Breast epithelium (tissue), 4 donors: ENCODE data around the gene CDK5RAP2. TPM values are rescaled to one million over a fixed set of nuclear protein-coding genes. Genes with fewer than 3 reads are reported as not detected.

Experiments
- DNase-seq, 2 donors: peaks; one replicate each; pipeline ENCODE4 v3.0.0-alpha.2; 2019; ENCODE audit warnings: low spot score in 2 of 2
- H3K27ac ChIP-seq, 2 donors: fragments of 200-600 bp; sonication (generic) in 1 of 2; one replicate each; pipeline ENCODE4 v1.5.1; 2016 to 2019; ENCODE audit warnings: mild to moderate bottlenecking in 1 of 2
- H3K27me3 ChIP-seq, 2 donors: fragments of 200-600 bp; sonication (generic) in 1 of 2; one replicate each; pipeline versions ENCODE4 v1.5.1 to v1.6.0; 2017 to 2019; ENCODE audit warnings: control low read depth in 1 of 2, mild to moderate bottlenecking in 1 of 2
- H3K36me3 ChIP-seq: fragments of 200-600 bp; one replicate; pipeline ENCODE4 v1.5.1; 2019
- H3K4me1 ChIP-seq, 2 donors: fragments of 200-600 bp; sonication (generic); one replicate each; pipeline ENCODE4 v1.5.1; 2016 to 2019; ENCODE audit warnings: control low read depth in 1 of 2
- H3K4me3 ChIP-seq, 3 donors: fragments of 200-600 bp; sonication (generic); 1 replicate in 2 of 3; 2 replicates in 1 of 3; pipeline ENCODE4 v1.5.1; 2016 to 2019; ENCODE audit warnings: mild to moderate bottlenecking in 3 of 3, moderate library complexity in 2 of 3
- H3K9me3 ChIP-seq, 2 donors: fragments of 200-600 bp; sonication (generic) in 1 of 2; one replicate each; pipeline ENCODE4 v1.5.1; 2016 to 2019; ENCODE audit warnings: control low read depth in 1 of 2
- POLR2A ChIP-seq: fragments of 450-650 bp; IDR thresholded peaks from one replicate; pipeline ENCODE4 v1.6.1; 2016; ENCODE audit warnings: antibody characterized with exemption, mild to moderate bottlenecking, moderate library complexity
- POLR2AphosphoS5 ChIP-seq, 3 donors: sonication (generic); formaldehyde crosslinking; IDR thresholded peaks; one replicate each; pipeline ENCODE4 v1.6.1; 2017; ENCODE audit warnings: antibody characterized with exemption in 3 of 3
- intact Hi-C: fragments of 100-400 bp; cut with DNase I; formaldehyde crosslinking; loops from one replicate; pipeline ENCODE4 v1.15.1; 2023; ENCODE audit warnings: low total_unique reads
- total RNA-seq, 3 donors: library from RNA; depleted of rRNA; stranded (reverse); fragments of >200 nt; gene quantifications; one replicate each; pipeline ENCODE4 v1.1.0, GENCODE V29; 2016
- TF ChIP-seq, protein P1 (sequence below), 3 donors: fragments of 450-650 bp; IDR thresholded peaks; one replicate each; pipeline ENCODE4 v1.5.1; 2016 to 2017; ENCODE audit warnings: antibody characterized with exemption in 3 of 3, mild to moderate bottlenecking in 3 of 3, moderate library complexity in 3 of 3

The CDK5RAP2 gene
- total RNA-seq, 3 donors from 2014 or later = 44.5 to 77.4 (median 60.6) TPM

DNA sequence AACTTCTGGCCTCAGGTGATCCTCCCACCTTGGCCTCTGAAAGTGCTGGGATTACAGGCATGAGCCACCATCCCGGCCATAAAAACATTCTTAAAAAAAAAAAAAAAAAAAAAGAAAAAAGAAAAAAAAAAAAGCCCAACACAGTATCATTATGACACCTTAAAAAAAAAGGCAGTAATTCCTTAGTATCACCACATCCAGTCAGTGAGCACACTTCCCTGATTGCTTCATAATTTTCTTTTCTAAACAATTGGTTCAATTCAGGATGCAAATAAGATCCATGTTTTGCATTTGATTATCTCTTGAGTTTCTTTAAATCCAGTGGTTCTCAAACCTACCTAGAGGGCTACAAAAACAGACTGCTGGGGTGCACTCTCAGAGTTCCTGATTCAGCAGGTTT, 182.5 kb downstream of the CDK5RAP2 start:
- TF ChIP-seq, protein P1, sequence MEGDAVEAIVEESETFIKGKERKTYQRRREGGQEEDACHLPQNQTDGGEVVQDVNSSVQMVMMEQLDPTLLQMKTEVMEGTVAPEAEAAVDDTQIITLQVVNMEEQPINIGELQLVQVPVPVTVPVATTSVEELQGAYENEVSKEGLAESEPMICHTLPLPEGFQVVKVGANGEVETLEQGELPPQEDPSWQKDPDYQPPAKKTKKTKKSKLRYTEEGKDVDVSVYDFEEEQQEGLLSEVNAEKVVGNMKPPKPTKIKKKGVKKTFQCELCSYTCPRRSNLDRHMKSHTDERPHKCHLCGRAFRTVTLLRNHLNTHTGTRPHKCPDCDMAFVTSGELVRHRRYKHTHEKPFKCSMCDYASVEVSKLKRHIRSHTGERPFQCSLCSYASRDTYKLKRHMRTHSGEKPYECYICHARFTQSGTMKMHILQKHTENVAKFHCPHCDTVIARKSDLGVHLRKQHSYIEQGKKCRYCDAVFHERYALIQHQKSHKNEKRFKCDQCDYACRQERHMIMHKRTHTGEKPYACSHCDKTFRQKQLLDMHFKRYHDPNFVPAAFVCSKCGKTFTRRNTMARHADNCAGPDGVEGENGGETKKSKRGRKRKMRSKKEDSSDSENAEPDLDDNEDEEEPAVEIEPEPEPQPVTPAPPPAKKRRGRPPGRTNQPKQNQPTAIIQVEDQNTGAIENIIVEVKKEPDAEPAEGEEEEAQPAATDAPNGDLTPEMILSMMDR (IDR thresholded peaks at IDR 0.05) = no peak
- TF ChIP-seq POLR2AphosphoS5 (IDR thresholded peaks at IDR 0.05) (no peak), POLR2A (no peak)
- no peaks in the 10 kb centered on the region for H3K4me1 ChIP-seq
- peaks cover 5% of the 10 kb centered on the region for H3K36me3 ChIP-seq
- intact Hi-C loops = no loop called here
- no peak overlapping the region for H3K27ac ChIP-seq
- H3K4me3 ChIP-seq = no peak overlapping the region
- no peak for DNase-seq
- H3K27me3 ChIP-seq = no peaks in the 10 kb centered on the region
- no peaks in the 10 kb centered on the region for H3K9me3 ChIP-seq

DNA sequence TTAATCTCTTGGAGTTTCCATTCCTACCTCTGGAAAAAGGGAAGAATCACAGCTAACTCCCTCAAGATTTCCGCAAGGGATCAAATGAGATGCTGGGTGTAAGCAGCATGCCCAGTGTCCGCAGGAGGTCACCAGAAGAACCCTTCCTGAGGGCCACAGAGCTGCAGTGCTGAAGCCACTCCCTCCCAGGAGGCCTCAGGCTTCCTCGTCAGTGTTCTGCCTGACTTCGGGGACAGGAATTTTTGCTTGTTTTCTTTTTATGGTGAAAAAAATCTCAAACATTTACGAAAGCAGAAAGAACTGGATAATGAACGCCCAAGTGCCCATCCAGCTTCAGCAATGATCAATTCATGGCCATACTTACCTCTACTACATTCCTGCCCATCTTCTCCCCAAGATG, 183.0 kb downstream of the CDK5RAP2 start:
- Histone ChIP-seq H3K27ac (no peak overlapping the region), H3K27me3 (no peaks in the 10 kb centered on the region), H3K36me3 (no peaks in the 10 kb centered on the region), H3K4me3 (no peak overlapping the region), H3K9me3 (no peaks in the 10 kb centered on the region), H3K4me1 (no peaks in the 10 kb centered on the region)
- TF ChIP-seq POLR2A (no peak), POLR2AphosphoS5 (IDR thresholded peaks at IDR 0.05) (no peak)
- TF ChIP-seq, protein P1 (IDR thresholded peaks at IDR 0.05) = no peak
- no peak for DNase-seq
- intact Hi-C loops = no loop called here

DNA sequence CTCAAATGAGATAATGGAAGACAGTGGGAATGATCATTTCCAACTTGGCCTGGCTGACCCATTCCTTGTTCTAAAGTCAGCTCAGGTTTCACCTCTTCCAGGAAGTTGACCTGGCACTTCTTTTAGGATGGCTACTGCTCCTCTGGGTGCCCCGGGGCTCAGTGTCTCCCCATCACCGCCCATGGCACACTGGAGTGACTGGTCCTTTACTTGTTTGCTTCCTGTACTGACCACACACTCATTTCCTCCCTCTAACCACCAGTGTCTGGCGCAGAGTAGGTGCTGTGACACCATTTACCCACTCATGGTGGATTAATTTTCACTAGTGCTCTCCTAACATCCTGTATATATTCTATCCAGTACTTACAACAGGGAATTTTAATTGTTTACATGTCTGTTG, 183.5 kb downstream of the CDK5RAP2 start:
- Histone ChIP-seq H3K27ac (no peak overlapping the region), H3K36me3 (no peaks in the 10 kb centered on the region), H3K4me1 (no peaks in the 10 kb centered on the region), H3K4me3 (no peak overlapping the region), H3K27me3 (no peaks in the 10 kb centered on the region), H3K9me3 (no peaks in the 10 kb centered on the region)
- intact Hi-C loops = no loop called here
- TF ChIP-seq POLR2AphosphoS5 (IDR thresholded peaks at IDR 0.05) (no peak), POLR2A (no peak)
- TF ChIP-seq, protein P1 (IDR thresholded peaks at IDR 0.05) = no peak
- DNase-seq = no peak

DNA sequence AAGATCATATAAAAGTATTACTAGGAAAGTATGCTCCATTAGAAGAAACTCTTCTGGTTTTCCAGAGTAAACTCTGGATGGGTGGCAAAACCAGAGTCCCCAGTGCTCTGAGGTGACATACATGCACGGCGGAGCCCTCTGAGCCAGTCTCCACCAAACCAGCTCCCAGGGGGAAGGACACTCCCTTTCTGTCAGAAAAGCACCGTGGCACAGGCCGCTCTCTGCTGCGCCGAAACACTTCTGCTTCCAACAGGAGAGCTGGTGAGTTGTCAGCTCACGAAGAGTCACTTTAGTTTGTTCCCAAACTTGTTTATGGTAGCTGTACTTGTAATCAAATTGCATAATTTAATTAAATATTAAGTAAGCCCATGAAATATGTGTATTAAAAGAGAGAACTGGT, 184.6 kb downstream of the CDK5RAP2 start:
- intact Hi-C loops = no loop called here
- H3K4me1 ChIP-seq = no peaks in the 10 kb centered on the region
- H3K4me3 ChIP-seq = no peak overlapping the region
- H3K36me3 ChIP-seq = no peaks in the 10 kb centered on the region
- no peaks in the 10 kb centered on the region for H3K9me3 ChIP-seq
- DNase-seq = no peak
- H3K27me3 ChIP-seq = no peaks in the 10 kb centered on the region
- H3K27ac ChIP-seq = no peak overlapping the region
- TF ChIP-seq, protein P1 (IDR thresholded peaks at IDR 0.05) = no peak
- TF ChIP-seq POLR2A (no peak), POLR2AphosphoS5 (IDR thresholded peaks at IDR 0.05) (no peak)

DNA sequence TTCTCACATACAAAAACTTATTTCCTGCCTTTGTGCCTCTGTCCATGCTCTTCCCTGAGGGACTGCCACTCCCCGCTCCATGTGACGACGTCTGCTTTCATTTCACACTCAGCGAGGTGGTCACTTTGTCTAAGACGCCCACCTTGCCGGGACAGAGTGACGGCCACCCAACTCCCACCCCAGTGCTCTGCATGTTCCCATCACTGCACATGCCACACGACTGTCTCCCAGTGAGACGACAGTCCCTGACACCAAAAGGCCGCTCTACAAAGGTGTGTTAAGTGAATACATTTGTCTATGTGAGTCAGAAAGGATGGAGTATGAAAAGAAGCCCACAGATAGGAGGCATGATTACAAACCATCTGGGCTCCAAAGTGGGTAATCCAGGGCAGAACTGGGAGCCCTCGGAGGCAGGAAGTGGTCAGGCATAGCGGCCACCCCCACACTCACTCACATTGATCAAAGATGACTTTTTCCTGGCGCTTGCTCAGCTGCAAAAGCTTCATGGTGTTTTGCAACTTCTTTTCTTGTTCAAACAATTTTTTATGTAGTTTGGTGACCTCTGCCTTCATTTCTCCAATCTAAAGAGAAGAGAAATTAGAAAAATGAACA, 185.8 kb downstream of the CDK5RAP2 start:
- no peak for DNase-seq
- H3K36me3 ChIP-seq = no peaks in the 10 kb centered on the region

More for the DNA sequence above, 185.8 kb downstream of the CDK5RAP2 start:
- no peak overlapping the region for H3K27ac ChIP-seq
- no peaks in the 10 kb centered on the region for H3K4me1 ChIP-seq
- intact Hi-C loops = no loop called here
- no peak overlapping the region for H3K4me3 ChIP-seq
- no peaks in the 10 kb centered on the region for H3K27me3 ChIP-seq
- H3K9me3 ChIP-seq = no peaks in the 10 kb centered on the region
- TF ChIP-seq, protein P1 (IDR thresholded peaks at IDR 0.05) = no peak
- TF ChIP-seq POLR2AphosphoS5 (IDR thresholded peaks at IDR 0.05) (no peak), POLR2A (no peak)
